ENCODE results near the gene BCAR1. TPM values are rescaled to one million over a fixed set of nuclear protein-coding genes. Genes with fewer than 3 reads are reported as not detected.

The BCAR1 gene
- total RNA-seq, 3 donors from 2014 or later = 100 to 134 (median 116) TPM

DNA sequence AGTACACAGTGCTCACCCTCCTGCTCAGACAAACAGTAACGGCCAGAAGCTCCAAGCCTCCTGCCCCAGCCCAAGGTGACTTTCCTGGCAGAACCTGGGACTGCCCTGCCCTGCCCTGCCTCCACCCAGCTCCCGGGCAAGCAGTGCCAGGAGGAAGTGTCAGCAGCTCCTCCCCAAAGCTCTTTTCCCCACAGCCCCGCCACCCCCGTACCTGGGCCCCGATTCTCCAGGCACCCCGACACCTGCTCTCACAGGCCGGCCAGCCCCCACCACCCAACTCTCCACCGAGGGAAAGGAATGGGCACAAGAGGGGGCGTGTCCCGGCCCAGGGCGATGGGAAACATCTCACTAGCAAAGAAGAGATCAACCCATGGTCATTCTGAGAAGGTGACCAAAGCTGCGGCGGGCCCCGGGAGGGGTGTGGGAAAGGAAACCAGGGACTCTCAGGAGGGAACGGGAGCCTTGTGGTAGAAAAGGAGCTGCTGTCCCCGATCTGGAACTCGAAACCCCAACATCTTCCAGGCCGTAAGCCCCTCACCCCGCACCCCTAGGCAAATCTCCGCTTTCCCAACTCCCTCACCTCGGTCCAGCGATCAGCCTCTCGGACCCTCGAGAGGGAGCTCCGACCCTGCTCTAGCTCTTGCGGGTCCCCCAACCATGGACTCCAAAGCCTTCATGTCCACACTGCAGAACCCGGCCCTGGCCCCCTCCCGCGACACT lies 1.2 kb downstream of the BCAR1 start:
- intact Hi-C loops (cut with DNase I, micrococcal nuclease) = no loop called here
- TF ChIP-seq CTCF (IDR thresholded peaks at IDR 0.05) = no peak
- Histone ChIP-seq H3K36me3 (ENCODE audit: low read depth) (no peaks in the 10 kb centered on the region), H3K4me1 (ENCODE audit: low read depth) (peaks cover 63% of the 10 kb centered on the region), H3K4me3 (peak overlapping the region; percentile 72), H3K9me3 (no peaks in the 10 kb centered on the region)
- ATAC-seq (peak; percentile 69), DNase-seq (peak; percentile 80 to 87 (median 87))

DNA sequence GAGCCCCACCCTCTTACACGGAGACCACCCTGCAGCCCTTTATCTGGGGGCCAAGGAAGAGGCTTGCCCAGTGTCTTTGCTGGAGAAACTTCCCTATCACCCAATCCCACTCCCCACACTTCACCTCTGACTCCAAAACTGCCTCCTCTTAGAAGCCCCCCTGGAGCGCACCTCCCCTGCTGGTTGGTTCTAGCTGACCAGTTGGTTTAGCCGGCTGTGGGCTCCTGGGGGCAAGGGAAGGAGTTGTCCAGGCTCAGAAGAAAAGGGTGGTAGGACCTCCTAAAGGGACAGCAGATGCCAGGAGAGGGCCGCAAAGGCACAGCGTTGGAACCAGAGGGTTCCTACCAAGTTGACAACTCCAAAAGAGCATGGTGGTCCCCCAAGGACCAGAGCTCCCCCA lies 2.0 kb downstream of the BCAR1 start:
- no peak for TF ChIP-seq CTCF (IDR thresholded peaks at IDR 0.05)
- peaks cover 68% of the 10 kb centered on the region for H3K4me1 ChIP-seq (ENCODE audit: low read depth)
- no peak for ATAC-seq
- no peak overlapping the region for H3K4me3 ChIP-seq
- no peaks in the 10 kb centered on the region for H3K36me3 ChIP-seq (ENCODE audit: low read depth)
- no peaks in the 10 kb centered on the region for H3K9me3 ChIP-seq
- DNase-seq = peak in 2 of 3 donors; percentile 38 to 40
- intact Hi-C loops (cut with DNase I, micrococcal nuclease) = no loop called here

- peak in 1 of 3 donors; percentile 53 for DNase-seq
- intact Hi-C loops (cut with DNase I, micrococcal nuclease) = no loop called here
- no peak overlapping the region for H3K4me3 ChIP-seq
- no peaks in the 10 kb centered on the region for H3K9me3 ChIP-seq
- no peak for TF ChIP-seq CTCF (IDR thresholded peaks at IDR 0.05)
- H3K36me3 ChIP-seq (ENCODE audit: low read depth) = no peaks in the 10 kb centered on the region
- peaks cover 68% of the 10 kb centered on the region for H3K4me1 ChIP-seq (ENCODE audit: low read depth)
- ATAC-seq = no peak
Observed at GRCh38 chr16:75248536-75249380, 2.7 kb downstream of the BCAR1 start.

DNA sequence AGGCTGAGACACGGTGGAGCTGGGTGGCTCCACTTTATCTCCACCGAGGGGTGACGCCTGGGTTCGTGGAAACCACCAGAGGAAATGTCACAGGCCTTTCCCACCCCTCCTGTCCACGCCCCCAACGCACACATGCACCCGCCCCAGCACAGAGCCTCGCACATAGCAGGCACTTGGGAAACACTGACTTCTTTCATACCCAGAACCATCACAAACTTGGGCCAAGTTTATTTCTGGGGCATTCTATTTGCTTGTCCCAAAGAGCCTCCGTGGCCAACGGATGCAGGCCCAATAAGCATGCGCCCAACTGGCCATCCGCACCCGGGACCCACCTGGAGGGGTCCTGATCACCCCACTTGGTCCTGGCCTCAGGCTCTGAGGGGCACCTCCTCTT lies 3.3 kb downstream of the BCAR1 start:
- Histone ChIP-seq H3K4me3 (no peak overlapping the region), H3K36me3 (ENCODE audit: low read depth) (no peaks in the 10 kb centered on the region), H3K9me3 (no peaks in the 10 kb centered on the region), H3K4me1 (ENCODE audit: low read depth) (peaks cover 62% of the 10 kb centered on the region)
- no peak for TF ChIP-seq CTCF (IDR thresholded peaks at IDR 0.05)
- DNase-seq (peak in 1 of 3 donors; percentile 60), ATAC-seq (no peak)
- intact Hi-C loops (cut with DNase I, micrococcal nuclease) = no loop called here

DNA sequence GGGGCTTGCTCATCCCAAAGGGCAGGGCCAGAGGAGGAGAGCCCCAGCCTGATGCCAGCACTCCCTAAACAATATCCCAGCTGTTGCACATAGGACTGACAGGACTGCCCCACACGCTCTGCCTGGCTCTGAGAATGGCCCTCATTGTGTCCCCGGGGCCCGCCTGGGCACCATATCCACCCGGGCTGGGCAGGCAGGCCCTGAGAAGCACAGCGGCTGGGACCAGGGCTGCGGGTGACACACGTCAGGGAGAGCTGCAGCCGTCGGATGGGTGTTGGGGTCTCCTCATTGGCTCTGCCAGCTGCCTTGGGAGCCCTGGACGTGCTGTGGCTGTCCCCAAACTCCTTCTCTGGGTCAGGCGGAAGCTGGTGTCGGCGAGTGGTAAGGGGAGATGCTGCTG lies 4.2 kb downstream of the BCAR1 start:
- H3K4me1 ChIP-seq (ENCODE audit: low read depth) = peaks cover 55% of the 10 kb centered on the region
- intact Hi-C loops (cut with DNase I, micrococcal nuclease) = no loop called here
- H3K36me3 ChIP-seq (ENCODE audit: low read depth) = peaks cover 4% of the 10 kb centered on the region
- no peak for TF ChIP-seq CTCF (IDR thresholded peaks at IDR 0.05)
- peak in 1 of 3 donors; percentile 47 for DNase-seq
- H3K4me3 ChIP-seq = no peak overlapping the region
- no peak for ATAC-seq
- H3K9me3 ChIP-seq = no peaks in the 10 kb centered on the region
